GM10266 (cell line): Measurements from ENCODE around the gene IGSF8.

Experiments used
- DNase-seq: peaks from one replicate; pipeline ENCODE4 v3.0.0; 2012; ENCODE audit errors: extremely low spot score
- CTCF ChIP-seq: IDR thresholded peaks from 2 replicates; pipeline ENCODE4 v1.5.1; 2012; ENCODE audit warnings: mild to moderate bottlenecking, low read depth; ENCODE audit not compliant: control insufficient read depth, insufficient read depth; ENCODE audit errors: missing control alignments

IGSF8 gene

GRCh38 chr1:160120797-160121196 lies 22.4 kb upstream of the IGSF8 start:
- no peak for DNase-seq
- no peak for TF ChIP-seq CTCF

- no peak for DNase-seq
- TF ChIP-seq CTCF: no peak
These were observed 20.5 kb upstream of the IGSF8 start for GRCh38 chr1:160118928-160119327.

- DNase-seq: no peak
- no peak for TF ChIP-seq CTCF
These were observed 19.3 kb upstream of the IGSF8 start for GRCh38 chr1:160117709-160118183.

- DNase-seq: no peak
- TF ChIP-seq CTCF: no peak
These were observed 18.9 kb upstream of the IGSF8 start for GRCh38 chr1:160117300-160117699.

GRCh38 chr1:160116283-160117147 lies 18.1 kb upstream of the IGSF8 start:
- no peak for DNase-seq
- TF ChIP-seq CTCF: no peak

GRCh38 chr1:160115545-160116282 lies 17.3 kb upstream of the IGSF8 start, which contains the start of gene ATP1A2:
Gene ATP1A2 (plus strand): TSS chr1:160115759. CDS start chr1:160115862, 103 bp downstream.
- no peak for DNase-seq
- no peak for TF ChIP-seq CTCF
